ENCODE measurements around the gene APBA3.

Gene APBA3

GRCh38 chr19:3737487-3738205, 23.8 kb downstream of the APBA3 start:
- no peak for TF ChIP-seq CTCF (conservative IDR thresholded peaks at IDR 0.05; ENCODE audit: control insufficient read depth, insufficient read depth, low read depth, low read length)
- no peak overlapping the region for H3K4me3 ChIP-seq (ENCODE audit: control insufficient read depth, low read depth, low read length)
- no peak for DNase-seq (ENCODE audit: low read depth)

GRCh38 chr19:3736106-3736724, 25.3 kb downstream of the APBA3 start:
- no peak for TF ChIP-seq CTCF (conservative IDR thresholded peaks at IDR 0.05; ENCODE audit: control insufficient read depth, insufficient read depth, low read depth, low read length)
- DNase-seq (ENCODE audit: low read depth) = no peak
- H3K4me3 ChIP-seq (ENCODE audit: control insufficient read depth, low read depth, low read length) = no peak overlapping the region

- no peak overlapping the region for H3K4me3 ChIP-seq (ENCODE audit: control insufficient read depth, low read depth, low read length)
- TF ChIP-seq CTCF (conservative IDR thresholded peaks at IDR 0.05; ENCODE audit: control insufficient read depth, insufficient read depth, low read depth, low read length) = no peak
- no peak for DNase-seq (ENCODE audit: low read depth)
Observed at GRCh38 chr19:3734310-3734600, 27.2 kb downstream of the APBA3 start.

- no peak overlapping the region for H3K4me3 ChIP-seq (ENCODE audit: control insufficient read depth, low read depth, low read length)
- no peak for TF ChIP-seq CTCF (conservative IDR thresholded peaks at IDR 0.05; ENCODE audit: control insufficient read depth, insufficient read depth, low read depth, low read length)
- DNase-seq (ENCODE audit: low read depth) = no peak
Observed at GRCh38 chr19:3733549-3734309, 27.8 kb downstream of the APBA3 start.

- H3K4me3 ChIP-seq (ENCODE audit: control insufficient read depth, low read depth, low read length) = no peak overlapping the region
- no peak for DNase-seq (ENCODE audit: low read depth)
- TF ChIP-seq CTCF (conservative IDR thresholded peaks at IDR 0.05; ENCODE audit: control insufficient read depth, insufficient read depth, low read depth, low read length) = no peak
Observed at GRCh38 chr19:3732108-3732507, 29.4 kb downstream of the APBA3 start.

GRCh38 chr19:3730457-3730958, 31.0 kb downstream of the APBA3 start:
- no peak for TF ChIP-seq CTCF (conservative IDR thresholded peaks at IDR 0.05; ENCODE audit: control insufficient read depth, insufficient read depth, low read depth, low read length)
- DNase-seq (ENCODE audit: low read depth) = no peak
- H3K4me3 ChIP-seq (ENCODE audit: control insufficient read depth, low read depth, low read length) = no peak overlapping the region
